ENCODE data around the gene CDC14C.
"Not testable (repeated sequence)": the region's sequence is repeated elsewhere in the genome, so short reads cannot be mapped to it uniquely, and the experiment has no call there.

CDC14C gene

GRCh38 chr7:48924433-48924832, at the start of gene CDC14C:
CDC14C (plus strand) TSS chr7:48924547; CDS start chr7:48924673, 126 bp downstream.
- DNase-seq, result no peak

GRCh38 chr7:48875045-48875916, 49.1 kb upstream of the CDC14C start:
- no peak for DNase-seq

GRCh38 chr7:48876087-48876486, 48.3 kb upstream of the CDC14C start:
- no peak for DNase-seq

DNA sequence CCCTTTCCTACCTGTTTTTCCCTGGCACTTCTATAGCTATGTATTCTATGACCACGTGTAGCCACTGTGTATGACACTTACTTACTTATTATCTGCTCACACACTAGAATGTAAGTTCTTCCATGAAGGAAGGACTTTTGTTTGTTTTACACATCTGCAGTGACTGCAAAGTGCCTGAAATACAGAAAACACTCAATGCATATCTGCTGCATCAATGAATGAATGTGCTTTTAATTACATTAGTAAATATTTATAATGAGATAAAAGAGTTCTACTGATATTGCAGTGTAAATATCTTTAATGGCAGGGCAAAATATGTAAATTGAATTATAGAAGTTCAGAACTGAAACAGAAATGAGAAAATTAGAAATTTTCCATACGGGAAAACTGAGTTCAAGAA, 43.5 kb upstream of the CDC14C start:
- no peak for DNase-seq

DNA sequence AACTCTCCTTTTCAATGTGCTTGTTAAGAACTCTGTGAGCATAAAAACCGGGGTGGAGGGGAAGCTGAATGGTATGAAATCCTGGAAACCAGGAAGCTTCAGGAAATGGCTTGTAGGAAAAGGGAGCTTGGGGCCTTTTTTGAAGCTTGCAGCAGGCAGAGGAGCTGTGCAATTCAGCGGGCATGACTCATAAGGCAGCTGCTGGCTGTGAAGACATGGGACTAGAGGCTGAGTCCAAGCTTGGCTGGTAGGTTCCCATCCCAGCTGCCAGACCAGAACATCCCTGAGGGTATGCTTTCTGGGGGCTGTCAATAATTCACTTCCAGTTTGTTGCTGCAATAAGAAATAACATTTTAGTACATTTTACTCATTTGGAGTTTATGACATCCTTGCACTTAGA, 36.8 kb upstream of the CDC14C start:
- DNase-seq, result no peak

DNA sequence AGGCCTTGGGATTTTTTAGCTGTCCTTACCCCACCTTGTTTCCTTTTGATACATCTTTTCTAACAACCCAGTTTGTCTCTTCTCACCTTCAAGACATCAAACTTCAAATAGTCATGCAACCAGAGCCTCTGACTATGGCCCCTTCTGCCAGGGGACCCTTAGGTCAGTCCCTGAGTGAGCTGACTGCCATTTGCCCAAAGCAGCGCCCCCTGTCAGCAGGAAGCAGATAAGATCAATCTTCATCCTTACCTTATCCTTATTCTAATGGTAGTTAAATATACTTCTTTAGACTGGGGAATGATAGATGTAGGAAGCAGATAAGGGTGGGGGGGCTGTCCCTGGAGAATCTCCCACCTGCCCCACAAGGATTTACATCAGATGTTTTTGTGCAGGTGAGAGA, 29.8 kb upstream of the CDC14C start:
- DNase-seq, result no peak

DNA sequence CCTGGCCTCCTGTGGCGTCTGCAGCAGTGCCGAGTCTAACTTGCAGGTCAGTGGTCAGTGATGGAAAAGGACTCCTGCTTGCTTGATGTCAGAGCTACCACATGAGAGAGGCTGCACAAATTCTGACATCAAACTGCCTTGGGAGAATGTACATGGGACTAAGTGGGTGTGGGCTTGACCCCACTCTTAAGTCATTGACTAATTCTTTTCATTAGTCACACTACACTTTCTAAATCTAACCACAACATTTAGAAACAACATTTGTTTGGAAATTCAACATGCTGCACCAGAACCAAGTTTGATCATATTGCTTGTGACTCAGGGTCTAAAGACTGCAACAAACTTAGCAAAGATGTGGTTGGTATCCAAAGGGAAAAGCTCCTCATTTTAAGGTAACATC, 24.4 kb upstream of the CDC14C start:
- DNase-seq, result no peak

DNA sequence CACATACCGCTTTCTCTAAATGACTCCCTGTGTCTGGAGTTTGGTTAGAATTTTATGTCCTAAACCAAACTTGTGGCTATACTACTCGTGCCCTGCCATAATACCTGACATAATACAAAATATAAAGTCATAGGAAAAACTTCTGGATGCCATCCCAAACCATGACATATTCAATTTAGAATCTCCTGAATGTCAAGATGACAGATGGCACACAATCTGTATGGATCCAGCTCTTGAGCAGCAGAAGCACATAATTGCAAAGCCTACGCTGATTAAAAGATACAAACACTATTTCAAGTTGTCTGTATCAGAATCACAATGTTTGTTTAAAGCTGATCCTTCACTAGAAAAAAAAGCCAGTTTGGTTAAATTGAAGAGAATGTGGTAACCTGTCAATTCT, 22.4 kb upstream of the CDC14C start:
- no peak for DNase-seq

GRCh38 chr7:48904975-48905374, 19.4 kb upstream of the CDC14C start:
- no peak for DNase-seq

GRCh38 chr7:48905686-48906085, 18.7 kb upstream of the CDC14C start:
- DNase-seq, result not testable (repeated sequence)

GRCh38 chr7:48909887-48910286, 14.5 kb upstream of the CDC14C start:
- not testable (repeated sequence) for DNase-seq

DNA sequence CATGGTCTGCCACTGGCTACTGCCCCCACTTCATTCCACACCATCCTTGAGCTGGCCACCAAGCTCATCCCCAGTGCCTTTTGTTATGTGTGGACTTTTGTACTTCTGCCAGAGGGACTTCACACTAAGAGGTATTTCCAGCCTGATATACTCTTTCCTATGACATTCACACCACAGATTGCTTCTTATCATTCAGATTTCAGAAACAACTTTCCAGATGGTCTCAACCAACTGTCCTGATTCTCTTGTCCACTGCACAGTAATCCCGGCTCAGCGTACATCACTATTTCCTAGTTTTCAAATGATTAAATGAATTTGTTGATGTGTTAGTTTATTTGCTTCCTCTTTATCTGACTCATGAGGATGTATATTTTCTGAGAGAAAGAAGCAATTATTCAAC, 7.1 kb downstream of the CDC14C start:
- DNase-seq, result no peak

DNA sequence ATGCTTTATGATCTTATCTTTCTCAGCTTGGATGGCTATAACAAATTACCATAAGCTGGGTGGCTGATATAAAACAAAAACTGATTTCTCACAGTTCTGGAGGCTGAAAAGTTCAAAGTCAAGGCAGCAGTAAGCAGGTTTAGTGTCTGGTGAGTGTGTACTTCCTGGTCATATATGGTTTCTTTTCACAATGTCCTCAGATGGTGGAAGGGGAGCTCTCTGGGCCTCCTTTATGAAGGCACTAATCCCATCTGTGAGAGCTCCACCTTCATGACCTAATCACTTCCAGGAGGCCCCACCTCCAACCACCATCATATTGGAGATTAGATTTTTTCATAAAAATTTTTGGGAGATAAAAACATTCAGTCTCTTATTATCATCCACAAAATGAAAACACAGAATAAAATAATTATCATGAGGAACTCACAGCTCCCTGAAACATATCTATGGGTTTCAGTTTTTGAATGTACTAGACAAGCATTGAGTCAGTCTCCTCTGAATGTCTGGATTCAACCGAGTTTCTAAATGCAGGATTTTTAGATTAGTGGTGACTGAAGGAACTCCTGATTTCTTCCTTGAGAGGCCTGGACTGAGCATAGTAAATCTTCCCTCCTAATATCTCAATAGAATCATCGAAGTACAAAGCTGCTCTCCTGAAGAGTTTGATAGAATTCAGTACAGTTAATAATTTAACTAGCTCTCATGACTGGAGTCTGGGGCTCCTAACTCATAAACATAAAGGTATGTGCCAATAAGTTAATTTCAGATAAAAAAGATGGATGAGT, 8.0 kb downstream of the CDC14C start:
- no peak for DNase-seq

DNA sequence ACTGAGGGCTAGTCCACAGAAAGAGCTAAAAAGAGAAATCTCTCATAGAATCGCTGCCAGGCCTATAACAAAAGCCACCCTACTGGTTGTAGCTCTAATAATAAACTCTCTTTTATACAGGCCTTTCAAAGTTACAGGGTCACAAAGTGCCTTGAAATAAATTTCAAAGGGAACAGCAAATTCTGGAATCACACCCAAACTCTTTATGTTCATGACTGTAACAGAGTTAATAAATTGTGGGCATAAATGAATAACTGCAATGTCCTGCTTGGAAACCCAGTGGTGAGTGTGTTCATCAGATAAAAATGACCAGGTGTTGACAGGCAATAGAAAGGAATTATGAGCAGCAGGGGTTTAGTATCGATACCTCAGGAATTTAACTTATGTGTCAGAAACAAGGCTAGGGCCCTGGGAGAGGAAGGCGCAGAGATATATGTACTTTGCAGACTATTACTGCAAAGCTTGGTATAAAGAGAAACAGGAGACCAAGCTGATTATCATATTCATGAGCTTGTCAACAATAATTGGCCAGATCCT, 9.3 kb downstream of the CDC14C start:
- no peak for DNase-seq

DNA sequence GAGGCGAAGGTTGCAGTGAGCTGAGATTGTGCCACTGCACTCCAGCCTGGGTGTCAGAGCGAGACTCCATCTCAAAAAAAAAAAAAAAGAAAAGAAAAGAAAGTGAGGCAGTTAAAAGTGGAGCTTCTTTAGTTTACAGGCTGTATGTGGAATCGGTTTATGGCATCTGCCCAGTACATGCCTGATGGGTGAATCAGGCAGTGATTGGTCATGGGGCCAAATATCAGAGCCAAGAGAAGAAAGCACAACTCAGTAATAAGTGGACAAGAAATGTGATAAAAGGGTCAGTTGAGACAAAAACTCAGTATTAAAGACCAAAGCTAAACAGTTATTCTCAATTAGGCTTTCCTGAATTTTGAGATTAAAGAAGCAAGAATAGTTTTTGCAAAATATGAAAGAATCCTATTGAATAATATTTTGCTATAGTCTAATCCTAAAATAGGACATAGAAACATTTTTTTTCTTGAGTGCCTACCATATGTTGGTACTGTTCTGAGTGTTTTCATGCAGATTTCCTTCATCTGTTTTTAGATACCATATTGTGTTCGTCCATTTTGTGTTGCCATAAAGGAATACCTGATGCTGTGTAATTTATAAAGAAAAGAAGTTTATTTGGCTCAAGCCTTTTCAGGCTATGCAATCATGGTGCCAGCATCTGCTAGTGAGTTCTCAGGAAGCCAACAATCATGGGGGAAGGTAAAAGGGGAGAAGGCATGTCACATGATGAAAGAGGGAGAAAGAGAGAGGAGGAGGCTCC, 14.4 kb downstream of the CDC14C start:
- DNase-seq, result no peak

DNA sequence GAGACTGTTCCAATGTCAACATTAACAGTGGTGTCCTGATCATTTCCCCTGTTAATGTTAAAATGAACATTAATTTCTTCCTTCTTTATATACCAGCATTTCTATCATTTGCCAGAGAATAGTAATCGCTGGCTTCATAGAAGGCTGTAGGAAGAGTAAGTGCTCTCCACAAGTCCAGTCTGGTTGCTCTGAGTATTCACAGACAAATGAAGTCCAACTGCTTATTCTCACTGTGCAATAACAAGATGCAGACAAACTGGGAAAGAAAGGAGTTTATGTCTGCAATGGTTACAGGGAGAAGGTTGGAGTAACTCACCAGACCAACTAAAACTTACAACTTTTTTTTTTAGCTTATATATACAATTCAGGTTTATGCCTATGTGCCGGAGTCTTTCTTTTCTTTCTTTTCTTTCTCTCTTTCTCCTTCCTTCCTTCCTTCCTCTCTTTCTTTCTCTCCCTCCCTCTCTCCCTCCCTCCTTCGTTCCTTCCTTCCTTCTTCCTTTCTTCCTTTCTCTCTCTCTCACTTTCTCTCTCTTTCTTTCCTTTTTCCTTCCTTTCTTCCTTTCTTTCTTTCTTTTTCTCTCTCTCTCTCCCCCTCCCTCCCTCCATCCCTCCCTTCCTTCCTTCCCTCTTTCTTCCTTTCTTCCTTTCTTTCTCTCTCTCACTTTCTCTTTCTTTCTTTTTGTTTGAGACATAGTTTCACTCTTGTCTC, 19.1 kb downstream of the CDC14C start:
- no peak for DNase-seq

DNA sequence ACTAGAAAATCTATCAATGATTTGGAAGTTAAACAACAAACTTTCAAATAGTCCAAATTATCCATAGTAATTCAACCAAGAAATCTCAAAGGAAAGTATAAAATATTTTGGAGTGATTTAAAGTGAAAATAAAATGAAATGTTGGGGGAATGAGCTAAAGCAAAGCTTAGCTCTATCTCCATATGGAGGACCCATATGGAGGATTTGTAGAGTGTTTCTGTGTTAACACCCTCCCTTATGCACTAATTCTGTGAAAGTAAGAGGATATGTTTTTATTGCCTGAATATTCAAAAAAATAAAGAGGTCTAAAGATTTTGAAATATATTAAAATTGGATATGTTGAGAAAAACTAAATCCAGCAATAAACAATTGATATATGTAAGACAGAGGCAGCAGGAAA, 31.6 kb downstream of the CDC14C start:
- DNase-seq, result no peak

GRCh38 chr7:48959676-48960075, 35.3 kb downstream of the CDC14C start:
- no peak for DNase-seq

DNA sequence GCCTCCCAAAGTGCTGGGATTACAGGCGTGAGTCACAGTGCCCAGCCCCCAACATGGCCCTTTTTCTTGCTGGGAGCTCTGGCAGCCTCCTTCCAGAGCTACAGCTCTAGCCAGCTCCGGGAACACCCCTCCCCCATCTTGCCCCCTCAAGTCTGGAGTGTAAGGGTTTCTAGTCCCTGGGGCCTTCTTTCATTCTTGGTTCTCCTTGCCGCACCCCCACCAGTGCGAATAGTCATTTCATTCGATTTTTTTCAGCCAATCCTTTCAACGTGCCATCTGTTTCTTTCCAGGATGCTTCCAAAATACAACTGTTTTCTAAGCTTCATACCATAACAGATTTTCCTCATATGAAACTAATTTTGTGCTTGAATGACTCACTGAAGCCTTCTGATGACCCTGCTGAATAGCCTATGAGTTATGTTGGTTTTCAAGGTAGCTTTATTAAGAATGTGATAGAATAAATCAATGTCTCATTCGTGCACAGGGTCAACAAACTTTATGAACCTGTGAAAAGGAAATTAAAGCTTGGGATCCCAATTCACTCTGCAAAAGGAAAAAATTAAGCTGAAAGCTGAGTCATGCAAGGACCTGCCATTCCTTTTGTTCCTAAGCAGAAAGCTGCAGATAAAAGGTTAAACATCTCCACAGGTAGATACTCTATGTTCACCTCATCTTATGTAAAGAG, 38.6 kb downstream of the CDC14C start:
- DNase-seq, result no peak

- DNase-seq, result no peak
These were observed 39.7 kb downstream of the CDC14C start for GRCh38 chr7:48964074-48964473.

- DNase-seq, result no peak
These were observed 46.8 kb downstream of the CDC14C start for GRCh38 chr7:48971173-48971572.

DNA sequence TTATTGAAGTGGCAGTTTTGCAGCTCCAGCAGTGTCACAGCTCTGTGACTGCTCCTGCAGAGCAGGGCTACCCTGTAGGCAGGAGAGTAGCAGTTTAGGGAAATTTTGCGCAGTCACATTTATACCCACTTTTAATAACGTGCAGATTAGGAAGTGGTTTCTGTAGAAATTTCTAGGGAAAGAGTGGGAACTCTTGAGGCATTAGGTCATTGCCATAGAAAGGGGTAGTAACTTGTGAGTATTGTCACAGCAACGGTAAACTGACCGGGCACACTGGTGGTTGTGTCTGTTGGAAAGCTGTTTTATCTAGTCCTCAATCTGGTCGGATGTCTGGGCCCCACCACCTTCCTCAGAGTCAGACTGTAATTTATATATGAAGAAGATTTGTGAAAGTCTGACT, 51.9 kb downstream of the CDC14C start:
- no peak for DNase-seq
